Colonic mucosa (tissue), 4 donors: ENCODE data around the gene NOP9. TPM values are rescaled to one million over a fixed set of nuclear protein-coding genes. Genes with fewer than 3 reads are reported as not detected.

Experiments used
- DNase-seq: peaks from one replicate; pipeline ENCODE4 v3.0.0-alpha.2; 2020
- H3K27ac ChIP-seq: fragments of 200-600 bp; one replicate; pipeline ENCODE4 v1.8.0; 2021
- H3K27me3 ChIP-seq: fragments of 200-600 bp; one replicate; pipeline ENCODE4 v1.8.0; 2021
- H3K36me3 ChIP-seq: fragments of 200-600 bp; one replicate; pipeline ENCODE4 v1.8.0; 2021
- H3K4me1 ChIP-seq: fragments of 200-600 bp; one replicate; pipeline ENCODE4 v1.8.0; 2021; ENCODE audit warnings: mild to moderate bottlenecking
- H3K4me3 ChIP-seq: fragments of 200-600 bp; one replicate; pipeline ENCODE4 v1.8.0; 2021
- H3K9ac ChIP-seq, 2 donors: one replicate each; pipeline ENCODE4 v1.7.0; 2013; ENCODE audit warnings: control low read depth in 2 of 2, low read depth in 2 of 2, low read length in 2 of 2
- H3K9me3 ChIP-seq: fragments of 200-600 bp; one replicate; pipeline ENCODE4 v1.8.0; 2021
- CTCF ChIP-seq: fragments of 200-600 bp; IDR thresholded peaks from one replicate; pipeline ENCODE4 v1.8.0; 2022; ENCODE audit warnings: antibody characterized with exemption, mild to moderate bottlenecking
- intact Hi-C: fragments of 100-400 bp; cut with DNase I; formaldehyde crosslinking; loops from one replicate; pipeline ENCODE4 v1.14.1; 2022
- total RNA-seq, 2 donors: library from RNA; stranded (reverse); fragmentation: NEBNext Ultra II Directional in 1 of 2; extraction: Animal tissue kit (Norgen Biotek cat#: 25700) in 1 of 2; gene quantifications; one replicate each; pipeline ENCODE4 v1.2.1, GENCODE V29; 2021
- donor health status: healthy.
- donor health status: DM: no; HTN: no; CAD: no.
- donor health status: DM: no; HTN: no; CAD: no.

Gene NOP9
- total RNA-seq, 2 donors from 2014 or later: 23.8 to 49.8 TPM

- TF ChIP-seq CTCF: no peak
- Histone ChIP-seq H3K4me1 (peaks cover 15% of the 10 kb centered on the region), H3K9me3 (no peaks in the 10 kb centered on the region), H3K36me3 (no peaks in the 10 kb centered on the region), H3K27me3 (peaks cover 10% of the 10 kb centered on the region), H3K27ac (no peak overlapping the region), H3K9ac (no peak overlapping the region), H3K4me3 (no peak overlapping the region)
- DNase-seq: no peak
- intact Hi-C loops: no loop called here
These were observed 38.1 kb downstream of the NOP9 start for GRCh38 chr14:24337824-24338175.

DNA sequence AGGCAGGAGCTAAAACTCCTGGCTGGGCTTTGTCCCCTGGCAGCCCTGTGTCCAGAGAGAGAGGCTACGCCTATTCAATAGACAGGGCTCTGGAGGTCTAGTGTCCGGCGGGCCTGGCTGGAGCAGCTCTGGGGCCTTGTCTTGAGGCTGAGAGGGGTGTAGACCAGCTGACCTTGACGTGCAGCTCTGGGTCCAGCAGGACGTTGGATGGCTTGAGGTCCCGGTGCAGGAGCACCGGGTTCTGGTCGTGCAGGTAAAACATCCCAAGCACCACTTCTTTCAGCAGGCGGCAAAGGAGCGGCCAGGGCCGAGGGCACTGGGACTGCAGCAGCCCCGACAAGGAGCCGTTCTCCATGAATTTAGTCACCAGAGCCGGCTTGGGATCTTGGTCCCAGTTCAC lies 39.2 kb downstream of the NOP9 start:
- Histone ChIP-seq H3K9me3 (no peaks in the 10 kb centered on the region), H3K9ac (peak overlapping the region; percentile 66 to 95), H3K27me3 (peaks cover 10% of the 10 kb centered on the region), H3K4me1 (peaks cover 15% of the 10 kb centered on the region), H3K4me3 (peak overlapping the region; percentile 66), H3K36me3 (no peaks in the 10 kb centered on the region), H3K27ac (no peak overlapping the region)
- DNase-seq: no peak
- intact Hi-C loops: no loop called here
- TF ChIP-seq CTCF: no peak

DNA sequence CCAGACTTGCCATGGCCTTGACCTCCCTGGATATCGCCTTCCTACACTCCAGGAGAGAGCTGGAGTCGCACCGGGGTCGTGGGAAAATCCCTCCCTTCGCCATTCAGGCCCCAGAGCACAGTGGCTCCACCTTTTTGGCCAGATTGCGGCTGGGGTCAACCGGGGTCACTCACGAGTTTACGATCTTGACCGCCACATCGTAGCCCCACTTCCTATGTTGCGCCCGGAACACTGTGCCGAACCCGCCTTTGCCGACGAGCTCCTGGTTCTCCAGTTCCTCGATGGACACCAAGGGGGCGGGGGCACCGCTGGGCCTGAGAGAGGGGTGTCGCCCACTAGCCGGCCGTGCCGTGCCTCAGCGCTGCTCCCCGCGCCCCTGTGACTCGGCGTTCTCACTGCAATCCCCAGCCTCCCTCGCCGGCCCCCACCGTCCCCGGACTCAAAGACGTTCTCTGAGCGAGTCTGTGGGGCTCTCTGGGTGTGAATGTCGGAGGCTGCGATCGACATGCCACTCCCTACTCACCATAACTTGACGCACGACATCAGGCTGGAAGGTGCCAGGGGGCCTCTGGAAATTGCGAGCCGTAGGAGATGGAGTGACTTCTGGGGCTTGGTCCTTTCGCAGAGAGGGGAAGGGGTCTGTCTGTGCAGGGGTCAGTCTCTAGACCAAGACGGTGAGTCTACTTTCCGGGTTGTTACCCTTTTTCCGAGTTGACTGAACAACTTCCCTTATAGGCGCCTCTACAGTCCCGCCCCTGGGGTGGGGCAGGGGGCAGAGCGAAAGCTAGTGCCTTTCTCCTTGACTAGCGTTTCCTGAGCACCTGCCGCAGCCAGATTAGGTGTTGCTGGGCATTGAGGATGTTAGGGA lies 39.9 kb downstream of the NOP9 start, which contains the start of gene RIPK3:
Gene RIPK3 (minus strand): TSS at position 708 of the 868 bp plus-strand sequence. CDS start 165 bp downstream, at position 543.
- TF ChIP-seq CTCF: no peak
- H3K4me1 ChIP-seq: peaks cover 11% of the 10 kb centered on the region
- intact Hi-C loops: no loop called here

DNA sequence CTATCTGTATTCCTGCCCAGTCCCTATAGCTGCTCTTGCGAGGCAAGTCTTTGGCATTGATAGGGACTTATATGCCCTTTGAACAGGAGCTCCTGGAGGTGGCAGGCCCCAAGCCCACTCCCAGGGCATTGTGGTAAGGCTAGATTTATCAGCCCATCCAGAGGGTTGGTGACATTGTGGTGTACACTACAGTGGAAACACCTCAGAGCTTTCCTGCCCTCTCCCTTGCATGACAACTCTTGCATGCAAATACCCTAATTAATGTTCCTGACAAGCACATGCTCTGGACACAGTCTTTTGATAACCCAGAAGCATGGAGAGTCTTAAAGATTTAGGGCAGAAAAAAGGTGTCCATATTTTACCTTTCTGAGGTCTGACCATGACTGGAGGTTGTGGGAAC lies 41.0 kb downstream of the NOP9 start:
- DNase-seq: no peak
- TF ChIP-seq CTCF: no peak
- Histone ChIP-seq H3K27ac (no peak overlapping the region), H3K9ac (no peak overlapping the region), H3K36me3 (no peaks in the 10 kb centered on the region), H3K9me3 (no peaks in the 10 kb centered on the region), H3K27me3 (no peaks in the 10 kb centered on the region), H3K4me3 (no peak overlapping the region), H3K4me1 (peaks cover 6% of the 10 kb centered on the region)
- intact Hi-C loops: no loop called here

More for the DNA sequence above, 39.9 kb downstream of the NOP9 start, which contains the start of gene RIPK3:
- H3K36me3 ChIP-seq: no peaks in the 10 kb centered on the region
- peak within 1 kb of the TSS; percentile 66 to 95 for H3K9ac ChIP-seq
- H3K9me3 ChIP-seq: no peaks in the 10 kb centered on the region
- peaks cover 8% of the 10 kb centered on the region for H3K27me3 ChIP-seq
- peak within 1 kb of the TSS; percentile 60 for H3K27ac ChIP-seq
- DNase-seq: peak; percentile 93
- peak within 1 kb of the TSS; percentile 66 for H3K4me3 ChIP-seq

- H3K4me1 ChIP-seq: peaks cover 6% of the 10 kb centered on the region
- no peak overlapping the region for H3K27ac ChIP-seq
- no peak overlapping the region for H3K9ac ChIP-seq
- DNase-seq: no peak
- no peaks in the 10 kb centered on the region for H3K27me3 ChIP-seq
- intact Hi-C loops: no loop called here
- H3K36me3 ChIP-seq: no peaks in the 10 kb centered on the region
- TF ChIP-seq CTCF: no peak
- no peaks in the 10 kb centered on the region for H3K9me3 ChIP-seq
- no peak overlapping the region for H3K4me3 ChIP-seq
These were observed 43.2 kb downstream of the NOP9 start for GRCh38 chr14:24342889-24343288.
